Mucosa of stomach (tissue), 1 donor: Measurements from ENCODE around the gene RMND1.

ENCODE experiments used
- H3K27me3 ChIP-seq: one replicate; pipeline ENCODE4 v1.7.0; 2013; ENCODE audit warnings: mild to moderate bottlenecking, low read length; ENCODE audit not compliant: control insufficient read depth, insufficient read depth
- H3K36me3 ChIP-seq: one replicate; pipeline ENCODE4 v1.7.0; 2013; ENCODE audit warnings: low read length; ENCODE audit not compliant: control insufficient read depth, insufficient read depth
- H3K4me1 ChIP-seq: one replicate; pipeline ENCODE4 v1.7.0; 2013; ENCODE audit warnings: mild to moderate bottlenecking, low read length; ENCODE audit not compliant: control insufficient read depth, insufficient read depth
- H3K4me3 ChIP-seq: one replicate; pipeline ENCODE4 v1.7.0; 2013; ENCODE audit warnings: low read length
- H3K9ac ChIP-seq: one replicate; pipeline ENCODE4 v1.7.0; 2013; ENCODE audit warnings: mild to moderate bottlenecking, low read length, moderate library complexity
- H3K9me3 ChIP-seq: one replicate; pipeline ENCODE4 v1.7.0; 2013; ENCODE audit warnings: mild to moderate bottlenecking, low read length, moderate library complexity; ENCODE audit not compliant: control insufficient read depth
- donor health status: Pancreatic carcinoma.

The RMND1 gene

GRCh38 chr6:151447237-151447636, 4.7 kb downstream of the RMND1 start:
- no peaks in the 10 kb centered on the region for H3K36me3 ChIP-seq
- H3K9ac ChIP-seq = no peak overlapping the region
- H3K9me3 ChIP-seq = no peaks in the 10 kb centered on the region
- H3K4me3 ChIP-seq = no peak overlapping the region
- H3K4me1 ChIP-seq = peaks cover 12% of the 10 kb centered on the region
- no peaks in the 10 kb centered on the region for H3K27me3 ChIP-seq

GRCh38 chr6:151445482-151445881, 6.4 kb downstream of the RMND1 start:
- no peaks in the 10 kb centered on the region for H3K9me3 ChIP-seq

GRCh38 chr6:151443911-151444621, 7.9 kb downstream of the RMND1 start:
- H3K4me3 ChIP-seq = no peak overlapping the region
- no peaks in the 10 kb centered on the region for H3K9me3 ChIP-seq
- no peak overlapping the region for H3K9ac ChIP-seq
- H3K27me3 ChIP-seq = no peaks in the 10 kb centered on the region
- H3K36me3 ChIP-seq = no peaks in the 10 kb centered on the region
- H3K4me1 ChIP-seq = peaks cover 18% of the 10 kb centered on the region

More at GRCh38 chr6:151445482-151445881, 6.4 kb downstream of the RMND1 start:
- H3K4me3 ChIP-seq = no peak overlapping the region
- H3K27me3 ChIP-seq = no peaks in the 10 kb centered on the region
- H3K36me3 ChIP-seq = no peaks in the 10 kb centered on the region
- peaks cover 18% of the 10 kb centered on the region for H3K4me1 ChIP-seq
- H3K9ac ChIP-seq = no peak overlapping the region

- H3K27me3 ChIP-seq = no peaks in the 10 kb centered on the region
- H3K4me1 ChIP-seq = peaks cover 18% of the 10 kb centered on the region
These were observed 8.5 kb downstream of the RMND1 start for GRCh38 chr6:151443454-151443853.

GRCh38 chr6:151442371-151442770, 9.6 kb downstream of the RMND1 start:
- Histone ChIP-seq H3K27me3 (no peaks in the 10 kb centered on the region), H3K4me3 (no peak overlapping the region), H3K36me3 (no peaks in the 10 kb centered on the region), H3K9ac (no peak overlapping the region), H3K4me1 (peaks cover 18% of the 10 kb centered on the region), H3K9me3 (no peaks in the 10 kb centered on the region)

More at GRCh38 chr6:151443454-151443853, 8.5 kb downstream of the RMND1 start:
- Histone ChIP-seq H3K36me3 (no peaks in the 10 kb centered on the region), H3K9me3 (no peaks in the 10 kb centered on the region), H3K4me3 (no peak overlapping the region), H3K9ac (no peak overlapping the region)

- H3K9me3 ChIP-seq = no peaks in the 10 kb centered on the region
- no peaks in the 10 kb centered on the region for H3K27me3 ChIP-seq
- no peak overlapping the region for H3K9ac ChIP-seq
- H3K36me3 ChIP-seq = no peaks in the 10 kb centered on the region
- peaks cover 18% of the 10 kb centered on the region for H3K4me1 ChIP-seq
- H3K4me3 ChIP-seq = no peak overlapping the region
These were observed 10.3 kb downstream of the RMND1 start for GRCh38 chr6:151441390-151442166.

GRCh38 chr6:151440930-151441329, 11.0 kb downstream of the RMND1 start:
- H3K4me3 ChIP-seq = no peak overlapping the region
- H3K27me3 ChIP-seq = no peaks in the 10 kb centered on the region
- no peaks in the 10 kb centered on the region for H3K9me3 ChIP-seq
- H3K9ac ChIP-seq = no peak overlapping the region
- H3K4me1 ChIP-seq = peaks cover 11% of the 10 kb centered on the region
- H3K36me3 ChIP-seq = no peaks in the 10 kb centered on the region

GRCh38 chr6:151440498-151440897, 11.4 kb downstream of the RMND1 start:
- no peaks in the 10 kb centered on the region for H3K27me3 ChIP-seq
- no peaks in the 10 kb centered on the region for H3K9me3 ChIP-seq
- no peaks in the 10 kb centered on the region for H3K36me3 ChIP-seq
- no peak overlapping the region for H3K4me3 ChIP-seq
- H3K4me1 ChIP-seq = peaks cover 10% of the 10 kb centered on the region
- no peak overlapping the region for H3K9ac ChIP-seq

GRCh38 chr6:151437401-151437800, 14.5 kb downstream of the RMND1 start:
- Histone ChIP-seq H3K9ac (no peak overlapping the region), H3K27me3 (no peaks in the 10 kb centered on the region), H3K9me3 (no peaks in the 10 kb centered on the region), H3K4me3 (no peak overlapping the region), H3K36me3 (no peaks in the 10 kb centered on the region), H3K4me1 (peaks cover 6% of the 10 kb centered on the region)

- Histone ChIP-seq H3K9me3 (no peaks in the 10 kb centered on the region), H3K36me3 (no peaks in the 10 kb centered on the region), H3K4me1 (peaks cover 6% of the 10 kb centered on the region), H3K27me3 (no peaks in the 10 kb centered on the region), H3K9ac (no peak overlapping the region), H3K4me3 (no peak overlapping the region)
These were observed 15.1 kb downstream of the RMND1 start for GRCh38 chr6:151436802-151437201.

GRCh38 chr6:151436300-151436699, 15.6 kb downstream of the RMND1 start:
- H3K9ac ChIP-seq = no peak overlapping the region
- no peaks in the 10 kb centered on the region for H3K9me3 ChIP-seq
- no peaks in the 10 kb centered on the region for H3K27me3 ChIP-seq
- peaks cover 2% of the 10 kb centered on the region for H3K4me1 ChIP-seq
- no peak overlapping the region for H3K4me3 ChIP-seq
- H3K36me3 ChIP-seq = no peaks in the 10 kb centered on the region

- Histone ChIP-seq H3K36me3 (peaks cover 4% of the 10 kb centered on the region), H3K9me3 (no peaks in the 10 kb centered on the region), H3K4me1 (no peaks in the 10 kb centered on the region), H3K9ac (no peak overlapping the region), H3K4me3 (no peak overlapping the region), H3K27me3 (no peaks in the 10 kb centered on the region)
These were observed 17.6 kb downstream of the RMND1 start for GRCh38 chr6:151434369-151434768.
